Measurements from ENCODE around the gene ZDHHC7. TPM values are rescaled to one million over a fixed set of nuclear protein-coding genes. Genes with fewer than 3 reads are reported as not detected.
"Not testable (repeated sequence)": the region's sequence is repeated elsewhere in the genome, so short reads cannot be mapped to it uniquely, and the experiment has no call there.

ZDHHC7 gene
- total RNA-seq, 1 donor from 2014 or later, result 17.1 TPM

GRCh38 chr16:84959784-84960417, 51.4 kb downstream of the ZDHHC7 start:
- no peak for ATAC-seq

- ATAC-seq, result no peak
These were observed 52.2 kb downstream of the ZDHHC7 start for GRCh38 chr16:84959045-84959576.

GRCh38 chr16:84957792-84958191, 53.5 kb downstream of the ZDHHC7 start:
- no peak for ATAC-seq

GRCh38 chr16:84957192-84957591, 54.1 kb downstream of the ZDHHC7 start:
- ATAC-seq, result no peak

- ATAC-seq, result no peak
These were observed 55.9 kb downstream of the ZDHHC7 start for GRCh38 chr16:84955427-84955826.

- ATAC-seq, result no peak
These were observed 58.1 kb downstream of the ZDHHC7 start for GRCh38 chr16:84953190-84953746.

GRCh38 chr16:84952335-84953189, 58.8 kb downstream of the ZDHHC7 start:
- peak; percentile 90 for ATAC-seq

- ATAC-seq, result peak; percentile 42
These were observed 60.4 kb downstream of the ZDHHC7 start for GRCh38 chr16:84950906-84951305.

- ATAC-seq, result no peak
These were observed 61.4 kb downstream of the ZDHHC7 start for GRCh38 chr16:84949772-84950436.

GRCh38 chr16:84948851-84949610, 62.3 kb downstream of the ZDHHC7 start:
- ATAC-seq, result no peak

GRCh38 chr16:84947996-84948850, 63.1 kb downstream of the ZDHHC7 start:
- no peak for ATAC-seq

GRCh38 chr16:84947022-84947421, 64.3 kb downstream of the ZDHHC7 start:
- ATAC-seq, result no peak

- ATAC-seq, result no peak
These were observed 67.7 kb downstream of the ZDHHC7 start for GRCh38 chr16:84943620-84944019.

GRCh38 chr16:84942786-84943185, 68.5 kb downstream of the ZDHHC7 start:
- ATAC-seq, result no peak

- no peak for ATAC-seq
These were observed 69.4 kb downstream of the ZDHHC7 start for GRCh38 chr16:84941921-84942320.

- ATAC-seq, result peak; percentile 31
These were observed 70.4 kb downstream of the ZDHHC7 start for GRCh38 chr16:84940670-84941551.

- not testable (repeated sequence) for ATAC-seq
These were observed 72.7 kb downstream of the ZDHHC7 start for GRCh38 chr16:84938616-84939015.

- ATAC-seq, result no peak
These were observed 73.9 kb downstream of the ZDHHC7 start for GRCh38 chr16:84937196-84938005.

Data from esophagus mucosa (tissue), 1 donor.